ENCODE results near the gene MKKS.
"Not testable (repeated sequence)": the region's sequence is repeated elsewhere in the genome, so short reads cannot be mapped to it uniquely, and the experiment has no call there.

The MKKS gene

GRCh38 chr20:10449270-10449669 is 15.2 kb upstream of the MKKS start:
- no peak for DNase-seq (ENCODE audit: low read depth in 2 of 2, low spot score in 1 of 2)

- DNase-seq (ENCODE audit: low read depth in 2 of 2, low spot score in 1 of 2): no peak
Measured at GRCh38 chr20:10448270-10449156, 14.5 kb upstream of the MKKS start.

GRCh38 chr20:10447028-10447427 is 13.0 kb upstream of the MKKS start:
- no peak for DNase-seq (ENCODE audit: low read depth in 2 of 2, low spot score in 1 of 2)

- no peak for DNase-seq (ENCODE audit: low read depth in 2 of 2, low spot score in 1 of 2)
Measured at GRCh38 chr20:10445758-10446157, 11.7 kb upstream of the MKKS start.

- no peak for DNase-seq (ENCODE audit: low read depth in 2 of 2, low spot score in 1 of 2)
Measured at GRCh38 chr20:10443936-10444335, 9.9 kb upstream of the MKKS start.

GRCh38 chr20:10438217-10438616 is 4.2 kb upstream of the MKKS start:
- no peak for DNase-seq (ENCODE audit: low read depth in 2 of 2, low spot score in 1 of 2)

GRCh38 chr20:10436053-10436699 is 2.2 kb upstream of the MKKS start:
- DNase-seq (ENCODE audit: low read depth in 2 of 2, low spot score in 1 of 2): no peak

GRCh38 chr20:10434832-10435812 is 1.1 kb upstream of the MKKS start, which contains the start of gene SLX4IP:
Gene SLX4IP, plus strand, starts transcription at chr20:10435305. Its CDS starts 22,900 bp downstream, at chr20:10458205.
- peak; percentile 50 to 64 for DNase-seq (ENCODE audit: low read depth in 2 of 2, low spot score in 1 of 2)

GRCh38 chr20:10434467-10434831 is 427 bp upstream of the MKKS start:
- DNase-seq (ENCODE audit: low read depth in 2 of 2, low spot score in 1 of 2): peak; percentile 36 to 47

- no peak for DNase-seq (ENCODE audit: low read depth in 2 of 2, low spot score in 1 of 2)
Measured at GRCh38 chr20:10433014-10433622, 904 bp downstream of the MKKS start.

GRCh38 chr20:10432079-10432478 is 1.9 kb downstream of the MKKS start:
- no peak for DNase-seq (ENCODE audit: low read depth in 2 of 2, low spot score in 1 of 2)

- no peak for DNase-seq (ENCODE audit: low read depth in 2 of 2, low spot score in 1 of 2)
Measured at GRCh38 chr20:10430704-10431103, 3.3 kb downstream of the MKKS start.

GRCh38 chr20:10430000-10430466 is 4.0 kb downstream of the MKKS start:
- DNase-seq (ENCODE audit: low read depth in 2 of 2, low spot score in 1 of 2): no peak

GRCh38 chr20:10429443-10429981 is 4.5 kb downstream of the MKKS start:
- no peak for DNase-seq (ENCODE audit: low read depth in 2 of 2, low spot score in 1 of 2)

GRCh38 chr20:10428008-10428407 is 6.0 kb downstream of the MKKS start:
- DNase-seq (ENCODE audit: low read depth in 2 of 2, low spot score in 1 of 2): no peak

GRCh38 chr20:10427060-10427692 is 6.8 kb downstream of the MKKS start:
- no peak for DNase-seq (ENCODE audit: low read depth in 2 of 2, low spot score in 1 of 2)

- no peak for DNase-seq (ENCODE audit: low read depth in 2 of 2, low spot score in 1 of 2)
Measured at GRCh38 chr20:10423735-10424134, 10.3 kb downstream of the MKKS start.

- DNase-seq (ENCODE audit: low read depth in 2 of 2, low spot score in 1 of 2): no peak
Measured at GRCh38 chr20:10419550-10420133, 14.4 kb downstream of the MKKS start.

- DNase-seq (ENCODE audit: low read depth in 2 of 2, low spot score in 1 of 2): not testable (repeated sequence)
Measured at GRCh38 chr20:10417218-10417617, 16.8 kb downstream of the MKKS start.

All from stimulated activated CD8-positive, alpha-beta memory T cell treated with anti-CD3 and anti-CD28 coated beads, Interleukin-4, amount 100 ng/mL, for 1 hour (primary cell).